ENCODE measurements around the gene CDC5L. TPM values are rescaled to one million over a fixed set of nuclear protein-coding genes. Genes with fewer than 3 reads are reported as not detected.

The CDC5L gene
- polyA plus RNA-seq, 3 donors, result 4.9 to 10.2 (median 7.4) TPM

DNA sequence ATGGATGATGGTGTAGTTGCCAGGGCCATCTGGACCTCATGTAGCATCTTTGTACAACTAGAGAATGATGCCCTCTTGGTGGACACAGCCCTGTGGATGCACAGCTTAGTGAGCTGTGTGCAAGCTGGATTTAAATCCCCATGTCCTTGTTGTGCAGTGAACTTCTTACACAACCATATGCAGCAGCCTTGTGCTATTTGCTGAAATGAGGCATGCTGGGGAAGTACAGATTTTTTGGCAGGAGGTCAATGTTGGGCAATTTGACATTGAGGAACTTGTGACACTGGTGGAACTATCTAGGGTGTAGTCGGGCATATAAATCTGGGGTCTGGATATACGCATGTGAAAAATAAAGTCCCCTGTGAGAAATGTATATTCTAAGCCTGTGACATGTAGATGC, 5.8 kb upstream of the CDC5L start:
- Histone ChIP-seq H3K9me3 (replicated peaks in 1 of 2; ENCODE audit: control insufficient read depth in 1 of 2, insufficient read depth in 1 of 2, low read length in 2 of 2) (no peaks in the 10 kb centered on the region), H3K4me2 (replicated peaks; ENCODE audit: extremely low read depth, low read length, poor library complexity, severe bottlenecking) (peak overlapping the region; percentile 51), H4K20me1 (ENCODE audit: insufficient read depth, low read length) (no peaks in the 10 kb centered on the region), H2AFZ (ENCODE audit: insufficient read depth, low read depth, low read length, poor library complexity, severe bottlenecking) (no peak overlapping the region), H3K79me2 (ENCODE audit: insufficient read depth, low read length) (no peaks in the 10 kb centered on the region), H3K36me3 (replicated peaks in 1 of 2; ENCODE audit: control insufficient read depth in 1 of 2, insufficient read depth in 2 of 2, low read length in 2 of 2) (no peaks in the 10 kb centered on the region), H3K27ac (ENCODE audit: low read depth in 1 of 2, low read length in 2 of 2) (peak overlapping the region; percentile 60 to 92), H3K9ac (ENCODE audit: insufficient read depth, low read length, poor library complexity, severe bottlenecking) (peak overlapping the region; percentile 0), H3K4me3 (replicated peaks in 1 of 3; ENCODE audit: low read depth in 2 of 3, low read length in 3 of 3) (peak overlapping the region in 1 of 3 experiments; percentile 35), H3K4me1 (ENCODE audit: control insufficient read depth in 1 of 2, insufficient read depth in 2 of 2, low read length in 2 of 2) (peaks cover 24 to 28% of the 10 kb centered on the region in 2 donors), H3K27me3 (ENCODE audit: control insufficient read depth in 2 of 2, insufficient read depth in 2 of 2, low read length in 2 of 2) (no peaks in the 10 kb centered on the region)
- no CpG with 5 or more reads among the region's 2 CpGs for WGBS (ENCODE audit: insufficient coverage)
- Mint-ChIP-seq H3K9me3 (no peaks in the 10 kb centered on the region), H3K27ac (peak overlapping the region; percentile 89 to 96 (median 94)), H3K4me3 (peak overlapping the region in 1 of 2 donors; percentile 48), H3K4me1 (peaks cover 21% of the 10 kb centered on the region), H3K36me3 (peaks cover 0 to 2% of the 10 kb centered on the region in 2 donors), H3K27me3 (ENCODE audit: low read depth in 3 of 3) (peaks cover 0 to 2% (median 2%) of the 10 kb centered on the region in 3 donors)
- DNase-seq, result peak; percentile 94 to 98 (median 94)
- TF ChIP-seq, protein P1, sequence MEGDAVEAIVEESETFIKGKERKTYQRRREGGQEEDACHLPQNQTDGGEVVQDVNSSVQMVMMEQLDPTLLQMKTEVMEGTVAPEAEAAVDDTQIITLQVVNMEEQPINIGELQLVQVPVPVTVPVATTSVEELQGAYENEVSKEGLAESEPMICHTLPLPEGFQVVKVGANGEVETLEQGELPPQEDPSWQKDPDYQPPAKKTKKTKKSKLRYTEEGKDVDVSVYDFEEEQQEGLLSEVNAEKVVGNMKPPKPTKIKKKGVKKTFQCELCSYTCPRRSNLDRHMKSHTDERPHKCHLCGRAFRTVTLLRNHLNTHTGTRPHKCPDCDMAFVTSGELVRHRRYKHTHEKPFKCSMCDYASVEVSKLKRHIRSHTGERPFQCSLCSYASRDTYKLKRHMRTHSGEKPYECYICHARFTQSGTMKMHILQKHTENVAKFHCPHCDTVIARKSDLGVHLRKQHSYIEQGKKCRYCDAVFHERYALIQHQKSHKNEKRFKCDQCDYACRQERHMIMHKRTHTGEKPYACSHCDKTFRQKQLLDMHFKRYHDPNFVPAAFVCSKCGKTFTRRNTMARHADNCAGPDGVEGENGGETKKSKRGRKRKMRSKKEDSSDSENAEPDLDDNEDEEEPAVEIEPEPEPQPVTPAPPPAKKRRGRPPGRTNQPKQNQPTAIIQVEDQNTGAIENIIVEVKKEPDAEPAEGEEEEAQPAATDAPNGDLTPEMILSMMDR (IDR thresholded peaks at IDR 0.05), result no peak
- intact Hi-C loops (cut with micrococcal nuclease), result no loop called here

DNA sequence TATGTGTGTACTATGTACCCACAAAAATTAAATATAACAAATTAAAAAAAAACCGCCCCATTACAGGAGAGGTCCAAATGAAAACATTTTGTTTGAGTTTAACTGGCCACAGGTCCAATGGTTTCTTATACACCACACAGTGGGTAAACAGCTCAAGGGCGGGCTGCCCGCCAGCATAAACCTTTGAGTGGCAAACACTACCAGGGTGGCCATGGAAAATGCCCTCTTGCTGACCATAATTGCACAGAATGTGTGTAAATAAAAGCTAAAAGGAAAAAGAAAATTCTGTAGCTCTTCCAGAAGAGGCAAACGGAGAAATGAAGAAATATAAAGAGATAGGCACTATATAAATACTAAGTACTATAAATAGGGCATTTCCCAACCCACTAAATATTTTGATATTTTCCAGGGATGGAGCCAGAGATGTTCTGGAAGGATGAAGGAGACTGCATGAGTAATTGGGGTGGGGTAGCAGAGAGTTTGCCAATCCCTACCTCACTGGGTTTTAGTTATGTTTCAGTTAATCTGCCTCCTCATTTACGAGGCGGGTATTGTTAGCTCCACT, 1.1 kb upstream of the CDC5L start:
- no peak for DNase-seq
- Histone ChIP-seq H3K79me2 (ENCODE audit: insufficient read depth, low read length) (peaks cover 35% of the 10 kb centered on the region), H3K4me1 (ENCODE audit: control insufficient read depth in 1 of 2, insufficient read depth in 2 of 2, low read length in 2 of 2) (peaks cover 39 to 43% of the 10 kb centered on the region in 2 donors), H3K4me3 (replicated peaks in 1 of 3; ENCODE audit: low read depth in 2 of 3, low read length in 3 of 3) (peak overlapping the region; percentile 90 to 94 (median 91)), H2AFZ (ENCODE audit: insufficient read depth, low read depth, low read length, poor library complexity, severe bottlenecking) (peak overlapping the region; percentile 87), H3K36me3 (replicated peaks in 1 of 2; ENCODE audit: control insufficient read depth in 1 of 2, insufficient read depth in 2 of 2, low read length in 2 of 2) (peaks cover 4 to 14% of the 10 kb centered on the region in 2 donors), H3K4me2 (replicated peaks; ENCODE audit: extremely low read depth, low read length, poor library complexity, severe bottlenecking) (peak overlapping the region; percentile 98), H3K27me3 (ENCODE audit: control insufficient read depth in 2 of 2, insufficient read depth in 2 of 2, low read length in 2 of 2) (no peaks in the 10 kb centered on the region), H4K20me1 (ENCODE audit: insufficient read depth, low read length) (peaks cover 31% of the 10 kb centered on the region), H3K27ac (ENCODE audit: low read depth in 1 of 2, low read length in 2 of 2) (peak overlapping the region; percentile 97 to 98), H3K9ac (ENCODE audit: insufficient read depth, low read length, poor library complexity, severe bottlenecking) (peak overlapping the region; percentile 97), H3K9me3 (replicated peaks in 1 of 2; ENCODE audit: control insufficient read depth in 1 of 2, insufficient read depth in 1 of 2, low read length in 2 of 2) (no peaks in the 10 kb centered on the region)
- Mint-ChIP-seq H3K9me3 (peaks cover 0 to 2% (median 0%) of the 10 kb centered on the region in 7 donors), H3K36me3 (peaks cover 20 to 21% of the 10 kb centered on the region in 2 donors), H3K4me1 (peaks cover 45% of the 10 kb centered on the region), H3K27me3 (ENCODE audit: low read depth in 3 of 3) (no peaks in the 10 kb centered on the region), H3K4me3 (peak overlapping the region; percentile 94), H3K27ac (peak overlapping the region; percentile 96 to 99 (median 99))
- WGBS (ENCODE audit: insufficient coverage), result no CpG with 5 or more reads among the region's 6 CpGs
- TF ChIP-seq, protein P1 (IDR thresholded peaks at IDR 0.05), result no peak
- intact Hi-C loops (cut with micrococcal nuclease), result loop anchor here in 1 of 2 donors (5.0 kb wide), 1 partner anchor 119 kb away; the partner anchor contains the start of gene NFKBIE
